ENCODE data around the gene ID3.
"Not testable (repeated sequence)": the region's sequence is repeated elsewhere in the genome, so short reads cannot be mapped to it uniquely, and the experiment has no call there.

ID3 gene

GRCh38 chr1:23588749-23589548, 29.6 kb upstream of the ID3 start:
- DNase-seq (ENCODE audit: low spot score) = no peak

- DNase-seq (ENCODE audit: low spot score) = peak; percentile 84
Observed at GRCh38 chr1:23585321-23586022, 26.2 kb upstream of the ID3 start.

GRCh38 chr1:23583727-23584126, 24.4 kb upstream of the ID3 start:
- not testable (repeated sequence) for DNase-seq (ENCODE audit: low spot score)

- DNase-seq (ENCODE audit: low spot score) = no peak
Observed at GRCh38 chr1:23582820-23583219, 23.5 kb upstream of the ID3 start.

- peak; percentile 84 for DNase-seq (ENCODE audit: low spot score)
Observed at GRCh38 chr1:23581219-23581618, 21.9 kb upstream of the ID3 start.

- DNase-seq (ENCODE audit: low spot score) = no peak
Observed at GRCh38 chr1:23578997-23579363, 19.7 kb upstream of the ID3 start.

- DNase-seq (ENCODE audit: low spot score) = no peak
Observed at GRCh38 chr1:23578311-23578996, 19.2 kb upstream of the ID3 start.

GRCh38 chr1:23577056-23578004, 18.0 kb upstream of the ID3 start:
- peak; percentile 94 for DNase-seq (ENCODE audit: low spot score)

GRCh38 chr1:23576338-23577055, 17.2 kb upstream of the ID3 start:
- no peak for DNase-seq (ENCODE audit: low spot score)

GRCh38 chr1:23575226-23575810, 16.0 kb upstream of the ID3 start:
- DNase-seq (ENCODE audit: low spot score) = no peak

GRCh38 chr1:23574265-23574754, 15.0 kb upstream of the ID3 start:
- no peak for DNase-seq (ENCODE audit: low spot score)

- DNase-seq (ENCODE audit: low spot score) = no peak
Observed at GRCh38 chr1:23573574-23574182, 14.4 kb upstream of the ID3 start.

- DNase-seq (ENCODE audit: low spot score) = no peak
Observed at GRCh38 chr1:23571465-23571864, 12.2 kb upstream of the ID3 start.

- no peak for DNase-seq (ENCODE audit: low spot score)
Observed at GRCh38 chr1:23570001-23570691, 10.8 kb upstream of the ID3 start.

- DNase-seq (ENCODE audit: low spot score) = no peak
Observed at GRCh38 chr1:23568608-23569383, 9.5 kb upstream of the ID3 start.

GRCh38 chr1:23567996-23568607, 8.8 kb upstream of the ID3 start:
- no peak for DNase-seq (ENCODE audit: low spot score)

GRCh38 chr1:23567629-23567995, 8.3 kb upstream of the ID3 start:
- DNase-seq (ENCODE audit: low spot score) = no peak

- no peak for DNase-seq (ENCODE audit: low spot score)
Observed at GRCh38 chr1:23566304-23566703, 7.0 kb upstream of the ID3 start.
